ENCODE results near the gene DNTTIP2. TPM values are rescaled to one million over a fixed set of nuclear protein-coding genes. Genes with fewer than 3 reads are reported as not detected.
A peak's percentile ranks its signal among the peaks of the same experiment; 100 is the strongest.

Gene DNTTIP2
- total and polyA plus RNA-seq, 2 donors from 2014 or later, result 47.3 to 48.4 TPM

GRCh38 chr1:93817819-93818569 lies 61.0 kb downstream of the DNTTIP2 start:
- FAIRE-seq (no peak), DNase-seq (no peak)
- no peaks in the 10 kb centered on the region for H3K27me3 ChIP-seq (ENCODE audit: control insufficient read depth, insufficient read depth, low read length)
- H3K27ac ChIP-seq (ENCODE audit: low read depth in 2 of 2, low read length in 2 of 2), result no peak overlapping the region
- TF ChIP-seq CTCF (IDR thresholded peaks at IDR 0.05; ENCODE audit: borderline replicate concordance, extremely low read depth, insufficient read depth), result no peak
- H3K36me3 ChIP-seq (ENCODE audit: control insufficient read depth in 2 of 3, insufficient read depth in 3 of 3, low read length in 3 of 3), result no peaks in the 10 kb centered on the region
- H3K9me3 ChIP-seq (ENCODE audit: control insufficient read depth in 2 of 3, insufficient read depth in 1 of 3, low read length in 3 of 3), result no peaks in the 10 kb centered on the region
- H3K4me1 ChIP-seq (ENCODE audit: control insufficient read depth in 2 of 3, insufficient read depth in 2 of 3, low read depth in 1 of 3, low read length in 3 of 3), result peaks cover 0 to 9% (median 0%) of the 10 kb centered on the region in 3 donors
- H3K4me3 ChIP-seq (ENCODE audit: low read length in 3 of 3), result no peak overlapping the region
- intact Hi-C loops (cut with DNase I), result no loop called here
- no peak overlapping the region for H3K9ac ChIP-seq (ENCODE audit: low read length in 3 of 3)

DNA sequence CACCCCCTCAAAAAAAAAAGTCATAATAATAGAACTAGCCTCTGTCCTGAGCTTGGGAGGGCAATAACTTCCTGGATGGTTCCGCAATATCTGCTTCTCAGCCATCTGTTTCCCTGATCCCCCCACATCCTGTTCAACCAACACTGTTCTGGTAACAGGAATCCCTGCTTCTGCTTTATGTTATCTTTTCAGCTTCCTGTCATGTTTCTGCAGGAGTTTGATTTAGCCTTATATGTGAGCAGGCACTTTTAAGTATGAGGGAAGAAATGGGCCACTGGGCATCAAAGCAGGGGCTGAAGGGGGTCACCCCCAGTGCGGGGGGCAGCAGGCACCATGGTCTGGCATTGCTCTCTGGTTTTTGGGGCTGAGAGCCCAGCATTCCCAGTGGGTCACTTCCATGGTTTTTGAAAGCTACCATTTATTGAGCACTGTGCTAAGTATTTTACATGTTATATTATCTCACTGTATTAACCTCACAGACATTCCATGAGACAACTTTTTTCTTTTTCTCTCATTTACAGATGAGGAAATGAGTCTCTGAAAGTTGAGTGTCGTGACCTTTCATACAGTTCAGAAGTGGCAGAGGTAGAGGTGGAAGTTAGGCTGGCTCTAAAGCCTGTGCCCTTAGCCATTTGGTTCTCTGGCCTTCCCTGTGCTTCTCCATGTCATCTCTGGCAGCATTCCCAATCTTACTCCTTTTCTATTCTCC lies 61.9 kb downstream of the DNTTIP2 start:
- no peaks in the 10 kb centered on the region for H3K9me3 ChIP-seq (ENCODE audit: control insufficient read depth in 2 of 3, insufficient read depth in 1 of 3, low read length in 3 of 3)
- H3K9ac ChIP-seq (ENCODE audit: low read length in 3 of 3), result no peak overlapping the region
- peak in 3 of 5 donors; percentile 19 to 76 (median 39) for DNase-seq

More for the DNA sequence above, 61.9 kb downstream of the DNTTIP2 start:
- FAIRE-seq, result no peak
- TF ChIP-seq CTCF (IDR thresholded peaks at IDR 0.05; ENCODE audit: borderline replicate concordance, extremely low read depth, insufficient read depth), result no peak
- intact Hi-C loops (cut with DNase I), result no loop called here
- peaks cover 0 to 9% (median 0%) of the 10 kb centered on the region in 3 donors for H3K4me1 ChIP-seq (ENCODE audit: control insufficient read depth in 2 of 3, insufficient read depth in 2 of 3, low read depth in 1 of 3, low read length in 3 of 3)
- H3K27me3 ChIP-seq (ENCODE audit: control insufficient read depth, insufficient read depth, low read length), result no peaks in the 10 kb centered on the region
- no peak overlapping the region for H3K4me3 ChIP-seq (ENCODE audit: low read length in 3 of 3)
- no peaks in the 10 kb centered on the region for H3K36me3 ChIP-seq (ENCODE audit: control insufficient read depth in 2 of 3, insufficient read depth in 3 of 3, low read length in 3 of 3)
- peak overlapping the region in 1 of 2 donors; percentile 51 for H3K27ac ChIP-seq (ENCODE audit: low read depth in 2 of 2, low read length in 2 of 2)

Small RNAs within 50 kb of the gene (microRNA-seq; reads per million reads assigned to microRNA genes)
- gene MIR760, result 5.1 reads per million, percentile 9 among the genes with 10 or more reads in this experiment

Other genes starting within 250 kb of the DNTTIP2 start
- 25.4 TPM for gene BCAR3, start 197.4 kb downstream of the DNTTIP2 start, total RNA-seq
- 28.4 TPM for gene BCAR3, start 197.4 kb downstream of the DNTTIP2 start, polyA plus RNA-seq (ENCODE audit: insufficient read depth, low read depth, low replicate concordance)
- gene GCLM, start 30.2 kb upstream of the DNTTIP2 start, total RNA-seq, result 14.7 TPM
- 14.7 TPM for gene GCLM, start 30.2 kb upstream of the DNTTIP2 start, polyA plus RNA-seq (ENCODE audit: insufficient read depth, low read depth, low replicate concordance)
- gene ABCA4, start 241.9 kb upstream of the DNTTIP2 start, total RNA-seq, result 1.5 TPM
- gene ABCA4, start 241.9 kb upstream of the DNTTIP2 start, polyA plus RNA-seq (ENCODE audit: insufficient read depth, low read depth, low replicate concordance), result 2.1 TPM

Measured in kidney (tissue), 14 donors.